H9 (cell line): Measurements from ENCODE around the gene COL18A1. TPM values are rescaled to one million over a fixed set of nuclear protein-coding genes. Genes with fewer than 3 reads are reported as not detected.

ENCODE experiments used
- DNase-seq: peaks from one replicate; pipeline ENCODE4 v3.0.0-alpha.2; 2017
- H2AFZ ChIP-seq: one replicate; pipeline ENCODE4 v1.6.1; 2013; ENCODE audit warnings: mild to moderate bottlenecking, low read length, control low read depth, moderate library complexity
- H2AK5ac ChIP-seq: 2 replicates; pipeline ENCODE4 v1.6.1; 2013; ENCODE audit warnings: low read length, control low read depth, mixed read lengths; ENCODE audit not compliant: insufficient read length
- H2BK120ac ChIP-seq: one replicate; pipeline ENCODE4 v1.6.1; 2013; ENCODE audit warnings: low read depth, mild to moderate bottlenecking, low read length, control low read depth, inconsistent platforms; ENCODE audit not compliant: poor library complexity, severe bottlenecking
- H2BK12ac ChIP-seq: 2 replicates; pipeline ENCODE4 v1.6.1; 2013; ENCODE audit warnings: low read length, control low read depth, mixed read lengths, low read depth; ENCODE audit not compliant: insufficient read length
- H2BK15ac ChIP-seq: 2 replicates; pipeline ENCODE4 v1.6.1; 2013; ENCODE audit warnings: low read depth, low read length, control low read depth
- H2BK20ac ChIP-seq: one replicate; pipeline ENCODE4 v1.6.1; 2013; ENCODE audit warnings: low read depth, mild to moderate bottlenecking, low read length, control low read depth, inconsistent platforms; ENCODE audit not compliant: poor library complexity, severe bottlenecking
- H2BK5ac ChIP-seq: 2 replicates; pipeline ENCODE4 v1.6.1; 2013; ENCODE audit warnings: low read length, control low read depth, mixed read lengths; ENCODE audit not compliant: insufficient read length
- H3K14ac ChIP-seq: 2 replicates; pipeline ENCODE4 v1.6.1; 2013; ENCODE audit warnings: low read length, control low read depth; ENCODE audit not compliant: insufficient read depth
- H3K18ac ChIP-seq: 2 replicates; pipeline ENCODE4 v1.6.1; 2013; ENCODE audit warnings: low read depth, mild to moderate bottlenecking, mixed read lengths, low read length, control low read depth; ENCODE audit not compliant: insufficient read length
- H3K23ac ChIP-seq: 2 replicates; pipeline ENCODE4 v1.6.1; 2013; ENCODE audit warnings: low read length, control low read depth, mixed read lengths, low read depth; ENCODE audit not compliant: insufficient read length
- H3K23me2 ChIP-seq: 2 replicates; pipeline ENCODE4 v1.6.1; 2013; ENCODE audit warnings: low read depth, mild to moderate bottlenecking, mixed read lengths, low read length, control low read depth; ENCODE audit not compliant: insufficient read length, poor library complexity, severe bottlenecking
- H3K27ac ChIP-seq: 2 replicates; pipeline ENCODE4 v1.5.1; 2013; ENCODE audit warnings: low read length, control low read depth, mixed read lengths, low read depth; ENCODE audit not compliant: insufficient read length
- H3K27me3 ChIP-seq: 2 replicates; pipeline ENCODE4 v1.6.1; 2013; ENCODE audit warnings: low read length, control low read depth, inconsistent platforms; ENCODE audit not compliant: insufficient read depth
- H3K4ac ChIP-seq: 2 replicates; pipeline ENCODE4 v1.6.1; 2013; ENCODE audit warnings: low read depth, mild to moderate bottlenecking, control low read depth, inconsistent platforms, low read length, moderate library complexity
- H3K4me1 ChIP-seq: 2 replicates; pipeline ENCODE4 v1.6.1; 2013; ENCODE audit warnings: low read length, control low read depth, inconsistent platforms; ENCODE audit not compliant: insufficient read depth
- H3K4me2 ChIP-seq: 2 replicates; pipeline ENCODE4 v1.6.1; 2013; ENCODE audit warnings: low read length, control low read depth, mixed read lengths; ENCODE audit not compliant: insufficient read length, insufficient read depth
- H3K56ac ChIP-seq: 2 replicates; pipeline ENCODE4 v1.6.1; 2013; ENCODE audit warnings: low read depth, mild to moderate bottlenecking, mixed read lengths, low read length, control low read depth; ENCODE audit not compliant: insufficient read length
- H3K79me1 ChIP-seq: 2 replicates; pipeline ENCODE4 v1.6.1; 2013; ENCODE audit warnings: low read depth, mild to moderate bottlenecking, moderate library complexity, low read length, control low read depth, inconsistent platforms; ENCODE audit not compliant: insufficient read depth, poor library complexity, severe bottlenecking
- H3K79me2 ChIP-seq: 2 replicates; pipeline ENCODE4 v1.6.1; 2013; ENCODE audit warnings: low read length, control low read depth, inconsistent platforms; ENCODE audit not compliant: insufficient read depth
- H3K9ac ChIP-seq: 2 replicates; pipeline ENCODE4 v1.6.1; 2013; ENCODE audit warnings: low read length, control low read depth, mixed read lengths; ENCODE audit not compliant: insufficient read length; ENCODE audit errors: extremely low read depth
- H3K9me3 ChIP-seq: one replicate; pipeline ENCODE4 v1.6.1; 2013; ENCODE audit warnings: low read depth, low read length, inconsistent platforms; ENCODE audit not compliant: control insufficient read depth
- H3T11ph ChIP-seq: one replicate; pipeline ENCODE4 v1.6.1; 2013; ENCODE audit warnings: mild to moderate bottlenecking, low read length, control low read depth, inconsistent platforms
- H4K20me1 ChIP-seq: one replicate; pipeline ENCODE4 v1.6.1; 2013; ENCODE audit not compliant: control insufficient read depth, insufficient read length, insufficient read depth
- H4K5ac ChIP-seq: 2 replicates; pipeline ENCODE4 v1.6.1; 2013; ENCODE audit warnings: low read depth, mild to moderate bottlenecking, mixed read lengths, low read length, control low read depth; ENCODE audit not compliant: insufficient read length
- H4K8ac ChIP-seq: replicated peaks from 2 replicates; pipeline ENCODE4 v1.6.1; 2013; ENCODE audit warnings: low read length, control low read depth, mixed read lengths, low read depth; ENCODE audit not compliant: insufficient read length
- H4K91ac ChIP-seq: 2 replicates; pipeline ENCODE4 v1.6.1; 2013; ENCODE audit warnings: low read depth, mild to moderate bottlenecking, moderate library complexity, mixed read lengths, low read length, control low read depth; ENCODE audit not compliant: insufficient read length
- H3K27ac Mint-ChIP-seq, 3 experiments: 2 replicates in 2 of 3; 3 replicates in 1 of 3; pipeline ENCODE4 v1.8.0; 2020 to 2021; ENCODE audit warnings: mixed read lengths in 3 of 3, mild to moderate bottlenecking in 1 of 3, moderate library complexity in 1 of 3
- H3K27me3 Mint-ChIP-seq: 2 replicates; pipeline ENCODE4 v1.8.0; 2021; ENCODE audit warnings: low read depth, mild to moderate bottlenecking, moderate library complexity, mixed read lengths
- H3K36me3 Mint-ChIP-seq, 3 experiments: 2 replicates in 2 of 3; 3 replicates in 1 of 3; pipeline ENCODE4 v1.8.0; 2020 to 2021; ENCODE audit warnings: low read depth in 3 of 3, mixed read lengths in 3 of 3; ENCODE audit not compliant: insufficient read depth in 1 of 3
- H3K4me1 Mint-ChIP-seq, 2 experiments: 2 replicates each; pipeline ENCODE4 v1.8.0; 2020; ENCODE audit warnings: mixed read lengths in 2 of 2
- H3K4me3 Mint-ChIP-seq, 2 experiments: 2 replicates in 1 of 2; 3 replicates in 1 of 2; pipeline ENCODE4 v1.8.0; 2020 to 2021; ENCODE audit warnings: mild to moderate bottlenecking in 2 of 2, mixed read lengths in 2 of 2, moderate library complexity in 1 of 2
- H3K9me3 Mint-ChIP-seq, 2 experiments: 2 replicates in 1 of 2; 3 replicates in 1 of 2; pipeline ENCODE4 v1.8.0; 2020; ENCODE audit warnings: mild to moderate bottlenecking in 2 of 2, mixed read lengths in 2 of 2, moderate library complexity in 1 of 2
- WGBS: extraction: QIAGEN DNeasy Blood & Tissue Kit; methylation state at CpG from one replicate; pipeline ENCODE4 v1.1.7; 2013; ENCODE audit warnings: missing lambda C conversion rate, low lambda C conversion rate, mixed read lengths; ENCODE audit not compliant: insufficient read length; ENCODE audit errors: extremely low coverage; 5-methylcytosine and 5-hydroxymethylcytosine counted together
- total RNA-seq: library from RNA; stranded (reverse); gene quantifications from 2 replicates; pipeline ENCODE4 v1.2.1, GENCODE V29; 2021
- TF ChIP-seq, protein P1 (sequence below): fragments of 200-600 bp; sonication (generic); conservative IDR thresholded peaks from 3 replicates; pipeline ENCODE4 v1.8.0; 2021; ENCODE audit warnings: antibody characterized with exemption, mild to moderate bottlenecking

COL18A1 gene
- total RNA-seq, 1 experiment from 2014 or later: 232 TPM

DNA sequence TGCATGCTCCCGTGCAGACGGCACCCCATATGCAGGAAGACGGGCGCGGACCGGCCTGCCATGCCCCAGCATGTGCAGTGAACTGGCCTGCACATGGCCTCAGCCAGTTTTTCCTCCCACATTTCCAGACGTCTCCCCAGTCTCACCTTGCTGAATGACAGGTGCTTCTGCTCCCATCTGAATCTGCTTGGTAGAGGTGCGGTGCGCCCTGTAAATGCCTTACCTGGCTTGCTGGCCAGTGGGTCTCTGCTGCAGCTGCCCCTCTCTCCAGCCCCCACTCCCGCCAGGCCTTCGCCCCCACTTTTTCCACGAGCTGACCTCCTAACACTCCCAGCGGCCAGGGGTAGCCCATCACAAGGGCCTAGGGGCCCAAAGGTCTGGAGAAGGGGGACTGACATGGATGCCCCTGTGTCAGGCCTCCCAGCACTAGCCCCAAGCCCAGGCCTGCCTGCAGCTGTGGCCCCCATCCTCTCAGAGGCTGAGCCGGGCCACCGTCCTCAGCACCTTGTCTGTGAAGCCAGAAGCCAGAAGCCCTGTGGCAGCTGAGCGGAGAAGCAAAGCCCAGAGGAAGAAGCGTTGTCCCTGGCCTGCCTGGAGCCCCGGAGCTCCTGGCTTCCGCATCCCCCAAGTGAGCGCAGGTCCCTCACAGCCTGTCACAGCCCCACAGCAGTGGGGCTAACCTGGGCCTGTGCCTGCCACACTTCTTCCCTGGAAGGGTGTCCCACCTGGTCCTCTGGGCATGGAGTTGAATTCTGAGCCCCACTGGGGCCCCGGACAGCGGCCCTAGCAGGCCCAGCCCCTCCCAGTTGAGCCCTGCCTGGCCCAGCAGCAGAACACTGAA is 140.9 kb downstream of the COL18A1 start:
- H3K4ac ChIP-seq: no peak overlapping the region
- Mint-ChIP-seq H3K27me3 (peaks cover 26% of the 10 kb centered on the region), H3K36me3 (peaks cover 0 to 7% (median 2%) of the 10 kb centered on the region in 3 experiments; a peak in 2 of 7 replicates), H3K27ac (peak overlapping the region in 1 of 3 experiments; percentile 59; a peak in 1 of 7 replicates), H3K9me3 (peaks cover 3 to 6% of the 10 kb centered on the region in 2 experiments; a peak in 3 of 5 replicates), H3K4me3 (no peak overlapping the region), H3K4me1 (peaks cover 16 to 18% of the 10 kb centered on the region in 2 experiments)
- no peaks in the 10 kb centered on the region for H3K9me3 ChIP-seq
- no peak overlapping the region for H2BK5ac ChIP-seq
- no peak overlapping the region for H3K9ac ChIP-seq
- H3K79me2 ChIP-seq: no peaks in the 10 kb centered on the region; the same call in 1 of the 2 replicates
- H3K27ac ChIP-seq: no peak overlapping the region
- peaks cover 5% of the 10 kb centered on the region for H3K23me2 ChIP-seq
- no peak overlapping the region for H3K56ac ChIP-seq
- no peak overlapping the region for H3K23ac ChIP-seq
- peak; percentile 18 for DNase-seq
- no peaks in the 10 kb centered on the region for H3K27me3 ChIP-seq
- H2BK120ac ChIP-seq: no peak overlapping the region
- H3K4me2 ChIP-seq: no peak overlapping the region
- H3K18ac ChIP-seq: no peak overlapping the region
- no peak overlapping the region for H4K5ac ChIP-seq
- no CpG with 5 or more reads among the region's 22 CpGs for WGBS
- no peak overlapping the region for H2AFZ ChIP-seq
- no peak overlapping the region; the same call in 1 of the 2 replicates for H3K14ac ChIP-seq
- H4K20me1 ChIP-seq: no peaks in the 10 kb centered on the region
- H2BK12ac ChIP-seq: no peak overlapping the region
- H2BK15ac ChIP-seq: no peak overlapping the region
- H3K4me1 ChIP-seq: peaks cover 2% of the 10 kb centered on the region; the same call in 1 of the 2 replicates
- H4K8ac ChIP-seq: no peak overlapping the region
- no peak overlapping the region for H3T11ph ChIP-seq
- H2AK5ac ChIP-seq: no peak overlapping the region
- H4K91ac ChIP-seq: no peak overlapping the region
- no peak overlapping the region for H2BK20ac ChIP-seq
- TF ChIP-seq, protein P1, sequence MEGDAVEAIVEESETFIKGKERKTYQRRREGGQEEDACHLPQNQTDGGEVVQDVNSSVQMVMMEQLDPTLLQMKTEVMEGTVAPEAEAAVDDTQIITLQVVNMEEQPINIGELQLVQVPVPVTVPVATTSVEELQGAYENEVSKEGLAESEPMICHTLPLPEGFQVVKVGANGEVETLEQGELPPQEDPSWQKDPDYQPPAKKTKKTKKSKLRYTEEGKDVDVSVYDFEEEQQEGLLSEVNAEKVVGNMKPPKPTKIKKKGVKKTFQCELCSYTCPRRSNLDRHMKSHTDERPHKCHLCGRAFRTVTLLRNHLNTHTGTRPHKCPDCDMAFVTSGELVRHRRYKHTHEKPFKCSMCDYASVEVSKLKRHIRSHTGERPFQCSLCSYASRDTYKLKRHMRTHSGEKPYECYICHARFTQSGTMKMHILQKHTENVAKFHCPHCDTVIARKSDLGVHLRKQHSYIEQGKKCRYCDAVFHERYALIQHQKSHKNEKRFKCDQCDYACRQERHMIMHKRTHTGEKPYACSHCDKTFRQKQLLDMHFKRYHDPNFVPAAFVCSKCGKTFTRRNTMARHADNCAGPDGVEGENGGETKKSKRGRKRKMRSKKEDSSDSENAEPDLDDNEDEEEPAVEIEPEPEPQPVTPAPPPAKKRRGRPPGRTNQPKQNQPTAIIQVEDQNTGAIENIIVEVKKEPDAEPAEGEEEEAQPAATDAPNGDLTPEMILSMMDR: no peak
- H3K79me1 ChIP-seq: no peaks in the 10 kb centered on the region
